Measurements from ENCODE around the gene SAMD4A.

DNA sequence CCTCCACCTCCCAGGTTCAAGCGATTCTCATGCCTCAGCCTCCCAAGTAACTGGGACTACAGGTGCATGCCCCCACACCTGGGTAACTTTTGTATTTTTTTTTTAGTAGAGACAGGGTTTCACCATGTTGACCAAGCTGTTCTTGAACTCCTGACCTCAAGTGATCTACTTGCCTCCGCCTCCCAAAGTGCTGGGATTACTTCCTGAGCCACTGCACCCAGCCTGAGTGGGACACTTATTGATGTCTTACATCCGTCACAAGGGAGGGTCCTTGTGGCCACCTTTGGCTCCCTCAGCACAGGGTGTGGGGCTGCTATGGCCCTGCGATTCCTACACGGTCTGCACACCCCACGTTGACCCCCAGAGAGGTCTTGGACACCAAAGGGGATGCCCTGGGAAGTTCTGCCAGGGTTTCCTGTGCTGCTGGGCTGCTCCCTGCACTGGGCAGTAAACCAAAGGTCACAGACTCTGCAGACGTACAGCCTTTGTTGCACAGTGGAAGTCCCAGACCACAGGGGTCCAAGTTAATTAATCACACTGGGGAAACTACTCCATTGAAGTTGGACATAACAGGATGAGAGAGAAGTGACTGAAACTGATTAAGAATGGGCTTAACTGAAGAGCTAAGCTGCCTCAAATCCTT is 95.7 kb downstream of the SAMD4A start:
- TF ChIP-seq CTCF (IDR thresholded peaks at IDR 0.05) = no peak
- TF ChIP-seq POLR2A (IDR thresholded peaks at IDR 0.05) = no peak
